ENCODE data around the gene HTRA3.

DNA sequence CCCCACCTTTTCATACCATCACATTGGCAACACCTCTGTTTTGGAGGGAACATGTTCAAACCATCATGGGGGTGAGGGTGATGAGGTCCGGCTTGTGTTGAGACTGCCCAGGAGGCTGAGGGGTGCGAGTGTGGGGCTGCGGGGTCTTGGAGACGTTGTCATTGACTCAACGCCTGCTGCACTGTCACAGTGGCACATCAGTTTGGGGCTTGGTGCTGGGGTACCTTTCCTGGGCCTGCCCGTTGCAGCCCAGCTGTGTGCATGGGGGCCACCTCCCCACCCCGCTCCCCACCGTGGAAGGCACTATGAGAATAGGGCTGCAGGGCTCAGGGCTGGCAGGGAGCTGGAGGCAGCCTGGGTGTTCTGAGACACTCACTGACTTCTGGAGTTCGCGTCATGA is 2.3 kb downstream of the HTRA3 start:
- TF ChIP-seq, protein P1, sequence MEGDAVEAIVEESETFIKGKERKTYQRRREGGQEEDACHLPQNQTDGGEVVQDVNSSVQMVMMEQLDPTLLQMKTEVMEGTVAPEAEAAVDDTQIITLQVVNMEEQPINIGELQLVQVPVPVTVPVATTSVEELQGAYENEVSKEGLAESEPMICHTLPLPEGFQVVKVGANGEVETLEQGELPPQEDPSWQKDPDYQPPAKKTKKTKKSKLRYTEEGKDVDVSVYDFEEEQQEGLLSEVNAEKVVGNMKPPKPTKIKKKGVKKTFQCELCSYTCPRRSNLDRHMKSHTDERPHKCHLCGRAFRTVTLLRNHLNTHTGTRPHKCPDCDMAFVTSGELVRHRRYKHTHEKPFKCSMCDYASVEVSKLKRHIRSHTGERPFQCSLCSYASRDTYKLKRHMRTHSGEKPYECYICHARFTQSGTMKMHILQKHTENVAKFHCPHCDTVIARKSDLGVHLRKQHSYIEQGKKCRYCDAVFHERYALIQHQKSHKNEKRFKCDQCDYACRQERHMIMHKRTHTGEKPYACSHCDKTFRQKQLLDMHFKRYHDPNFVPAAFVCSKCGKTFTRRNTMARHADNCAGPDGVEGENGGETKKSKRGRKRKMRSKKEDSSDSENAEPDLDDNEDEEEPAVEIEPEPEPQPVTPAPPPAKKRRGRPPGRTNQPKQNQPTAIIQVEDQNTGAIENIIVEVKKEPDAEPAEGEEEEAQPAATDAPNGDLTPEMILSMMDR (IDR thresholded peaks at IDR 0.05; ENCODE audit: insufficient read depth, low read depth, low read length) = no peak
- no peak for TF ChIP-seq EZH2 (IDR thresholded peaks at IDR 0.05; ENCODE audit: insufficient read depth, low read length)

Measured in astrocyte (in vitro differentiated cells and primary cell).